NCI-H128 (cell line): ENCODE measurements around the gene TIMM8B.
A peak's percentile ranks its signal among the peaks of the same experiment; 100 is the strongest.
"Not testable (repeated sequence)": the region's sequence is repeated elsewhere in the genome, so short reads cannot be mapped to it uniquely, and the experiment has no call there.

ENCODE experiments used
- DNase-seq: peaks from one replicate; lab custom pipeline; 2025; ENCODE audit not compliant: unreplicated experiment; lab: John Stamatoyannopoulos, UW

The TIMM8B gene, protein sequence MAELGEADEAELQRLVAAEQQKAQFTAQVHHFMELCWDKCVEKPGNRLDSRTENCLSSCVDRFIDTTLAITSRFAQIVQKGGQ

GRCh38 chr11:112086422-112087191 lies at the start of gene TIMM8B, which contains the start of gene SDHD:
Gene TIMM8B (minus strand): TSS chr11:112086756. CDS start chr11:112086723, 33 bp downstream.
Gene SDHD (plus strand): TSS chr11:112086873. CDS start chr11:112086908, 35 bp downstream.
- DNase-seq: peak; percentile 97

GRCh38 chr11:112134473-112134872 lies 47.9 kb upstream of the TIMM8B start:
- DNase-seq: no peak

DNA sequence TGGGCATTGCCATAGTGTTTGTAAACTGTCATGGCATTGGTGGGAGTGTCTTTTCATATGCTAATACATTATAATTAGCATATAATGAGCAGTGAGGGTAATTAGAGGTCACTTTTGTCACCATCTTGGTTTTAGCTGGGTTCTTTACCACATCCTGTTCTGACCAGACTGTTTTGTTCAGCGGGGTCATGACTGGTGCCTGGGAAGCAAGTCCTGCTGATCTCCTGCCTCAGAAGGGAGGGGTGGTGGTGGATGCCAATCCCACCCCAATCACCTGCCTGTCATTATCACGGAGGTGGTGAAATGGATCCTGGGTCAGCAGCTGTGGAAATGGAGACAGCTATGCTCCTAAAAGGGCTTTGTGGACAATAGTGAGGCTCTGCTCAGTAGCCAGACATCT lies 46.2 kb upstream of the TIMM8B start:
- no peak for DNase-seq

DNA sequence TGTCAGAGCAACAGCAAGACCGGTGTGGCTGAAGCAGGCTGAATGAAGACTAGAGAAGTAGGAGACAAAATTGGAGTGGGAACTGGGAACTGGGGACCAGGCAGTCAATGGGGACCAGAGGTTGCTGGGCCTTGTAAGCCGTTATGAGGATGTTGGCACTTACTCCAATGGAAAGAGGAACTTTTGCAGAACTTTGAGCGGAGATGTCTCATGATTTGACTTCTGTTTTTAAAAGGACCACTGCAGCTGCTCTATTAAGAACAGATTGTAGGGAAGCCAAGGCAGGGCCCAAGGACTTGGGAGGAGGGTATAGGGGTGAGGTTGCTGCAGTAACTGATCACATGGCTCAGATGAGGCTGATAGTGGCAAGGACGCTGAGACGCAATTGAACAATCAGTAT lies 43.1 kb upstream of the TIMM8B start:
- DNase-seq: no peak

DNA sequence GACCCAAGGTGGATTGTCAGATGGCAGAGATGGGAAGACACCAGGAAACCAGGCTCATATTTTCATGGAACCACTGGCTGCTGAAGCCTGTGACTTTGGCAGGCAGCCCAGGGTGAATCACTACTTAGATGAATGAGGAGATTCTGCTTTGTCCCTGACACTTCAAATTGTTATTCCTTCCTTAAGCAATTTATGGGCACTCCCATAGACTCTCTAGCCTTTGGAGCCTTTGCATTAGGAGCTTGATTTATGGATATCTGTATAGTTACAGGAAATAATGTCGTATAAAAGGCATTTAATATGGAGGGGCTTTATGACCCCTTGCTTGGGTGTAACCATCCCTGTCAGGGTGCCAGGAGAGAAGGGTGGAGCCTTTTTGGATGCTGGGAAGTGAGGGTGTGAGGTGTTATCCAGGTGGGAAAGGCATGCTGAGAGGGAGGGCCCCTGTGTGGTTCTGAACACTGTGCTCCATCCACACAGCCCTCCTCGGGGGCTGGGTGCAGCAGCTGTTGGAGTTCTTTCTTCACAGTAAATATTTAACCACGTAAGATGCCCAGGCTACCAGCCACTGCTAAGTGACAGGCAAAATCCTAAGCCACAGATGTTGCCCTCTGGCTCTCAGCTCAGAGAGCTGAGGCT lies 42.0 kb upstream of the TIMM8B start:
- no peak for DNase-seq

- no peak for DNase-seq
Observed at GRCh38 chr11:112127056-112127455, 40.5 kb upstream of the TIMM8B start.

GRCh38 chr11:112123129-112123528 lies 36.6 kb upstream of the TIMM8B start:
- no peak for DNase-seq

DNA sequence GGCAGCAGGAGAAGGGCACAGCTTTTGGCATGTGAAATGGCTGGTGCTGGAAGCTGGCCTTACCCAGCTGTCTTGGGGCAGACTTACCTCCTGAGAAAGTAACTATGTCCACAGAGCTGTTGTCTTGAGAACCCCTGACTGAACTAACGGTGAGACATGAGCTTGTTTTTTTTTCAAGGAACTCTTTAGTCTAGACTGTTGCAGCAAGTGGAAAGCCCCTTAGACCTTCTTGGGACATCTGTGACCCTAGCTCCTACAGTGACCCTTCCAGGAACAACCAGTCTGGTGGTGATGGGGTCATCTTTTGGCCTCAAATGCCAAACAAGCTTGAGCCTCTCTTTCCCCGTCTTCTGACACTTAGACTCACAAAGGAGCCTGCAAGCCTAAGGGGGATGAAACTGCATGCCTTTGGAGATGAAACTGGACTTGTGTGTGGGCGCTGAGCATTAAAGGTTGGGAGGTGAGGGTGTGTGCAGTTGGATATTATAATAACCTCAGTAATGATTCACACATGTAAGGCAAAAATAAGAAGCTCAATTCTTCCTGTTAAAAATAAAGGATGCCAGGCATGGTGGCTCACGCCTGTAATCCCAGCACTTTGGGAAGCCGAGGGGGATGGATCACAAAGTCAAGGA lies 35.5 kb upstream of the TIMM8B start:
- no peak for DNase-seq

DNA sequence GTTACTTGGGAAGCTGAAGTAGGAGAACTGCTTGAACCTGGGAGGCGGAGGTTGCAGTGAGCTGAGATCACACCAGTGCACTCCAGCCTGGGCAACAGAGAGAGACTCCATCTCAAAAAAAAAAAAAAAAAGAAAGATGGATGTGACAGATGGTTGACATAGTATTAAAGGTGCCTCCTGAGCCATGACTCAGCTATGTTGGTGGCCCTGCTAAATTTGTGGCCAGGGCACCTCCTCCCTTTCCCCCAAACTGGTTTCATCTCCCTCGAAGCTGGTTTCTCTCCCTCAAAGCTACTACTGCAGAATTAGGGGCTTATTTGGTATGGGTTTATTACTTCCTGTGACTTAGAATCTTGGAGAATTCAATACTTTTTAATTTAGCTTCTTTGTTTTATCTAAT lies 31.6 kb upstream of the TIMM8B start:
- DNase-seq: no peak

GRCh38 chr11:112115386-112115785 lies 28.8 kb upstream of the TIMM8B start:
- no peak for DNase-seq

- DNase-seq: no peak
Observed at GRCh38 chr11:112114460-112114859, 27.9 kb upstream of the TIMM8B start.

GRCh38 chr11:112113539-112114457 lies 27.2 kb upstream of the TIMM8B start:
- no peak for DNase-seq

DNA sequence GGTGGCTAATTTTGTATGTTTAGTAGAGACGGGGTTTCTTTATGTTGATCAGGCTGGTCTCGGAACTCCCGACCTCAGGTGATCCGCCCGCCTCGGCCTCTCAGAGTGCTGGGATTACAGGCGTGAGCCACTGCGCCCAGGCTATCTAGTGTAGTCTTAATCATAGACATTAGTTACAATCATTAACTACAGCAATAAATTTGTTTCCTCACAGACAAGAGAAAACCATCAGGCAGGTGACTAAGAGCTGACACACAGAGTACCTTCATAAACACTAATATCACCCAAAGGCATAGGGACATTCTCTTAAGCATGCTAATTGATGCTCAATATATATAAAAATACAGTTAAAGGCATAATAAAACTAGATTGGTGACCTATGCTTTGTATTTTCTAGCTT lies 19.5 kb upstream of the TIMM8B start:
- DNase-seq: no peak

DNA sequence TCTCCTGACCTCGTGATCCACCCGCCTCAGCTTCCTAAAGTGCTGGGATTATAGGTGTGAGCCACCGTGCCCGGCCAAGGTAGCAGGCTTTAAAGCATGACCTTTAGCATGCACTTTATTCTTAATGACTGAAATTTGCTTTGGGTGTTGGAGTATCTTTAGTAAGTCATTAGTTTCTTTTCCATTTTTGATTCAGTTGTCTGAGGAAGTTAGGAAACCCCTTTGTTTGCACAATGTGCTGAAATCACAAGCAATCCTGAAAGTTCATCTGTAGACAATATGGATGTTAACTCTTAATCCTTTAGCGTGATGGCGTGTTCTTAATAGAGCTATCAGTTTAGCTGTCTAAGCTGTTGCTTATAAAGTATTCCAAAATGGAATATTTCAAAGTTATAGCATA lies 16.9 kb upstream of the TIMM8B start:
- no peak for DNase-seq

GRCh38 chr11:112100462-112100861 lies 13.9 kb upstream of the TIMM8B start:
- DNase-seq: no peak

DNA sequence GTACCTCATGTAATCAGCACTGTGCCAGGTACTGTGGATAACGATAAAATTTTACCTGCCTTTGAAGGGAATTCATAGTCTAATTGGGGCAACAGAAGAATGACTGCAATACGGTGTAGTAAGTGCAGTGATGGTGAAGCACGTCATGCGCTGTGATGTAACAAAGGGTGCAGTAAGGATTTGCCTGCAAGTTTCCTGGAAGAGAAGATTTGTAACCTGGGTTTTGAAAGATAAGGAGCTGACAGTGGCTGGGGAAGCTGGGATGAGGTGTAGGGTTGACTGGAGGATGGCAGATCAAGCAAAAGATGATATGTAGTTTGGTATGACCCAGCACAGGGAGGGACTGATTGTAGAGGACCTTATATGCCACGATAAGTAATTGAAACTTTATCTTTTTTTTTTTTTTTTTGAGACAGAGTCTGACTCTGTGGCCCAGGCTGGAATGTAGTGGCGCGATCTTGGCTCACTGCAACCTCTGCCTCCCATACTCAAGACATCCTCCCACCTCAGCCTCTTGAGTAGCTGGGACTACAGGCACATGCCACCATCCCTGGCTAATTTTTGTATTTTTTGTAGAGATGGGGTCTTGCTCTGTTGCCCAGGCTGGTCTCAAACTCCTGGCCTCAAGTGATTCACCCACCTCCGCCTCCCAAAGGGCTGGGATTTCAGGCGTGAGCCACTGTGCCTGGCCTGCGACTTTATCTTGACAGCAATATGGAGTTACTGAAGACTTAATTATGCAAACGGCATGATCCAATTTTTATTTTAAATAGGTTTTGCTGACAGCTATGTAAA lies 11.4 kb upstream of the TIMM8B start:
- no peak for DNase-seq

DNA sequence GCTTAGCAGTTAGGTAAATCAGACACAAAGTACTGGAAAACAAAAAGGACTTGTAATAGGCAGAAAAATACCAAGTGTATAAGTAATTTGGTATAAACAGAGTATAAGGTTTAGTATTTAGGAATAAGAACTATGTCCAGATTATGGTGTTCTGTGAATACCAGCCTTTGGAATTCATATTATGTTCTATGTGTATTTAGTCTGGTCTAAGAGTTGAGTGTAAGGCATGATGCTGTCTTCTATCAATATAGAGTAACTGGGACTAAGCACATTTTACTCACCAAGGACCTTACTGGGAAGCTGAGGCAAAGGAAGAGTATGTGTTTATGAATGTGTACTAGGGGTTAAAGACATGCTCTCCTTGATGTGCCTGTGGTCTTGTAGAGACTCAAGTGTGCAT lies 9.6 kb upstream of the TIMM8B start:
- no peak for DNase-seq

DNA sequence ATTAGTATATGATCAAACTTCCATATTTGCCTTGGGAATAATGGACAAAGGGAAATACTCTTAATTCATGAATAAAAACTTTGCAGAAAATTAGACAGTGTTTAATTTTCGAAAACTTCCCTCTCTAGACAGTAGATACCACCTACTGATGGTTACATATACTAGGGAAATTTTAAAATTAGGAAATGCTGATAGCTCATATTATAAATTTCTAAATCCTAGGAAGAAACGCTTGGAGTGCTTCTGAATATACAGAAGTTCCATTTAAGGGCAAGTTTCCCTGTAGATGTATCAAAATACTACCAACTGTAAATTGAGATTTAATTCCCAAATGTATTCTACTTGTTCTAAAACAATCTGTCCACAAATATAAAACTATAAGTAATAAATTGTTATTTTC lies 8.7 kb upstream of the TIMM8B start:
- DNase-seq: not testable (repeated sequence)

GRCh38 chr11:112087212-112087611 lies 656 bp upstream of the TIMM8B start:
- DNase-seq: no peak

DNA sequence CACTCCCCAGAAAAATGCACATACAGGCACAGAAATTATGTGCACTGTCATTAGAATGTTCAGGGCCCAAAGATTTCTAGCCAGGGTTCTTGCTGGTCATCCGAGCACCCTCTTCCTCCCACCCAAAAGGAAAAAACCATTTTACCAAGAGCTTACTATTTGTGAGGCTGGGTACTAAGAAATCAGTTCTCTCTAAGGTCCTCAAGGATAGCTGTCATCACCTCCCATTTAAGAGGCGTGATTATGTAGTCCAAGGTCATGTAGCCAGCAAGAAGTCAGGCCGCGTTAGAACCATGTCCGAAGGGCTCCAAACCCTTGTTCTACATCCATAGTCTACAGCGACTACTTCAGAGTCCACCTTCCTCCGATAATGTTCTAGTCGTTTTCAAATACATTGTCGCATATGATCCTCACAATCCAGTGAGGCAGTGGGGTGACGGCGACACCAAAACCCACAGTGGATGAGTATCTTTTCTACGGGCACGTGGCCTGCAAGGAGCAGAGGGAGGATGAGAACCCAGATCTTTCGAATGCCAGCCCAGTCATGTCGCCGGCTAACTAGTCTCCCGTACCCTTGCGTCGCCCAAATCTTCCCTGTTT lies 634 bp downstream of the TIMM8B start:
- DNase-seq: no peak
